KMS-11 (cell line): ENCODE data around the gene RAB11FIP4.

Source experiments
- H2AFZ ChIP-seq: fragments of 200-600 bp; sonication (generic); 2 replicates; pipeline ENCODE4 v1.6.1; 2016; ENCODE audit warnings: antibody characterized with exemption, mixed run types, low read depth
- H3K27ac ChIP-seq: fragments of 200-600 bp; sonication (generic); 2 replicates; pipeline ENCODE4 v1.6.1; 2016; ENCODE audit warnings: mild to moderate bottlenecking, mixed run types
- H3K27me3 ChIP-seq: fragments of 200-600 bp; sonication (generic); 2 replicates; pipeline ENCODE4 v1.6.1; 2017; ENCODE audit warnings: mild to moderate bottlenecking, low read depth, mixed run types, moderate library complexity; ENCODE audit not compliant: insufficient read depth
- H3K36me3 ChIP-seq: fragments of 200-600 bp; sonication (generic); 2 replicates; pipeline ENCODE4 v1.6.1; 2017; ENCODE audit warnings: mild to moderate bottlenecking, mixed run types; ENCODE audit not compliant: insufficient read depth
- H3K4me1 ChIP-seq: fragments of 200-600 bp; sonication (generic); 2 replicates; pipeline ENCODE4 v1.6.1; 2016; ENCODE audit warnings: mild to moderate bottlenecking, low read depth, mixed run types; ENCODE audit not compliant: poor library complexity, severe bottlenecking
- H3K4me2 ChIP-seq: fragments of 200-600 bp; sonication (generic); 2 replicates; pipeline ENCODE4 v1.7.0; 2016; ENCODE audit warnings: mild to moderate bottlenecking, mixed run types
- H3K4me3 ChIP-seq: fragments of 200-600 bp; sonication (generic); IDR thresholded peaks from 2 replicates; pipeline ENCODE4 v1.6.1; 2017; ENCODE audit warnings: low read depth, low read length, mixed read lengths; ENCODE audit not compliant: insufficient read depth
- H3K79me2 ChIP-seq: fragments of 200-600 bp; sonication (generic); 2 replicates; pipeline ENCODE4 v1.6.1; 2016; ENCODE audit warnings: low read depth, mixed run types; ENCODE audit not compliant: insufficient read depth
- H3K9ac ChIP-seq: fragments of 200-600 bp; sonication (generic); 2 replicates; pipeline ENCODE4 v1.6.1; 2016; ENCODE audit warnings: mild to moderate bottlenecking, mixed run types
- H4K20me1 ChIP-seq: fragments of 200-600 bp; sonication (generic); 2 replicates; pipeline ENCODE4 v1.6.1; 2016; ENCODE audit warnings: mild to moderate bottlenecking, mixed run types; ENCODE audit not compliant: insufficient read depth
- TF ChIP-seq, protein P1 (sequence below): fragments of 200-600 bp; sonication (generic); conservative IDR thresholded peaks from 2 replicates; pipeline ENCODE4 v1.6.1; 2017; ENCODE audit warnings: low read depth, mild to moderate bottlenecking, antibody characterized with exemption, low read length, moderate library complexity, mixed read lengths

Gene RAB11FIP4

DNA sequence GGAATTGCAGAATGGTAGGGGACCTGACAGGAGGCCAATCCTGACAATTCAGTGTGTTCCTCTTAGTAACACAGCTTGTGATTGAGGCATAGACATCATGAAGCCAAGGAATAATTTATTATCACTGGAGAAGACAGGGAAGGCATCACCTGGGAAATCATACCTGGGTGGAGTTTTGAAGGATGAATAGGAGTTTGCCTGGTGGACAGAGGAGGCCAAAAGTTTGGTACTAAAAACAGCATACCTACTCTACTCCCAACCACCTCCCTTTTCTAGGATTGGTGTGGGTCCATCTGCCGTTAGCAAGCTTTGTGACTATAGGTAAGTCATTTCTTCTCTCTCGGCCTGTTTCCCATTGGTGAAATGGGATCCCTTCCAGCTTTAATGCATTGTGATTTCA lies 88.0 kb downstream of the RAB11FIP4 start:
- no peak overlapping the region for H3K9ac ChIP-seq
- no peak overlapping the region for H3K4me2 ChIP-seq
- TF ChIP-seq, protein P1, sequence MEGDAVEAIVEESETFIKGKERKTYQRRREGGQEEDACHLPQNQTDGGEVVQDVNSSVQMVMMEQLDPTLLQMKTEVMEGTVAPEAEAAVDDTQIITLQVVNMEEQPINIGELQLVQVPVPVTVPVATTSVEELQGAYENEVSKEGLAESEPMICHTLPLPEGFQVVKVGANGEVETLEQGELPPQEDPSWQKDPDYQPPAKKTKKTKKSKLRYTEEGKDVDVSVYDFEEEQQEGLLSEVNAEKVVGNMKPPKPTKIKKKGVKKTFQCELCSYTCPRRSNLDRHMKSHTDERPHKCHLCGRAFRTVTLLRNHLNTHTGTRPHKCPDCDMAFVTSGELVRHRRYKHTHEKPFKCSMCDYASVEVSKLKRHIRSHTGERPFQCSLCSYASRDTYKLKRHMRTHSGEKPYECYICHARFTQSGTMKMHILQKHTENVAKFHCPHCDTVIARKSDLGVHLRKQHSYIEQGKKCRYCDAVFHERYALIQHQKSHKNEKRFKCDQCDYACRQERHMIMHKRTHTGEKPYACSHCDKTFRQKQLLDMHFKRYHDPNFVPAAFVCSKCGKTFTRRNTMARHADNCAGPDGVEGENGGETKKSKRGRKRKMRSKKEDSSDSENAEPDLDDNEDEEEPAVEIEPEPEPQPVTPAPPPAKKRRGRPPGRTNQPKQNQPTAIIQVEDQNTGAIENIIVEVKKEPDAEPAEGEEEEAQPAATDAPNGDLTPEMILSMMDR, result no peak
- no peaks in the 10 kb centered on the region for H3K36me3 ChIP-seq
- H3K79me2 ChIP-seq, result no peaks in the 10 kb centered on the region
- H3K4me3 ChIP-seq, result no peak overlapping the region
- no peaks in the 10 kb centered on the region for H4K20me1 ChIP-seq
- no peak overlapping the region for H3K27ac ChIP-seq
- H2AFZ ChIP-seq, result no peak overlapping the region
- H3K27me3 ChIP-seq, result no peaks in the 10 kb centered on the region; the same call in 1 of the 2 replicates
- H3K4me1 ChIP-seq, result no peaks in the 10 kb centered on the region

DNA sequence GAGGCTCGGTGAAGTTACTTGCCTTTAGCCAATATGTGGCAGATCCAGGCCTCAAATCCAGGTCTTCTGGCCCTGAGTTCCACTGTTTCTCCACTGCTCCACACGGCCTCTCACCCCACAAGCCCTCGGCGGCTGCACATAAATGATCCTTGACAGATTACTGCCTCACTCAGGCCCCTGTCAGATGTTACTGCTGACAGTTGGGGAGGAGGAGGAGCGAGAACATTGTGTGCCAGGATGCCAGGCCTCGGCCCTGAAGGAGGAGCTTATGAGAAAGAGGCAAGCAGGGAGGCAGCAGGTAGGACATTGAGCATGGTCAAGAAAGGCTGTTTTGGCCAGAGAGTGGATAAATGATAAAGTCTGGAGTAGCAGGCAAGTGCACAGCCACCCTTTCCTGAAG lies 88.6 kb downstream of the RAB11FIP4 start:
- no peaks in the 10 kb centered on the region; the same call in 1 of the 2 replicates for H3K27me3 ChIP-seq

DNA sequence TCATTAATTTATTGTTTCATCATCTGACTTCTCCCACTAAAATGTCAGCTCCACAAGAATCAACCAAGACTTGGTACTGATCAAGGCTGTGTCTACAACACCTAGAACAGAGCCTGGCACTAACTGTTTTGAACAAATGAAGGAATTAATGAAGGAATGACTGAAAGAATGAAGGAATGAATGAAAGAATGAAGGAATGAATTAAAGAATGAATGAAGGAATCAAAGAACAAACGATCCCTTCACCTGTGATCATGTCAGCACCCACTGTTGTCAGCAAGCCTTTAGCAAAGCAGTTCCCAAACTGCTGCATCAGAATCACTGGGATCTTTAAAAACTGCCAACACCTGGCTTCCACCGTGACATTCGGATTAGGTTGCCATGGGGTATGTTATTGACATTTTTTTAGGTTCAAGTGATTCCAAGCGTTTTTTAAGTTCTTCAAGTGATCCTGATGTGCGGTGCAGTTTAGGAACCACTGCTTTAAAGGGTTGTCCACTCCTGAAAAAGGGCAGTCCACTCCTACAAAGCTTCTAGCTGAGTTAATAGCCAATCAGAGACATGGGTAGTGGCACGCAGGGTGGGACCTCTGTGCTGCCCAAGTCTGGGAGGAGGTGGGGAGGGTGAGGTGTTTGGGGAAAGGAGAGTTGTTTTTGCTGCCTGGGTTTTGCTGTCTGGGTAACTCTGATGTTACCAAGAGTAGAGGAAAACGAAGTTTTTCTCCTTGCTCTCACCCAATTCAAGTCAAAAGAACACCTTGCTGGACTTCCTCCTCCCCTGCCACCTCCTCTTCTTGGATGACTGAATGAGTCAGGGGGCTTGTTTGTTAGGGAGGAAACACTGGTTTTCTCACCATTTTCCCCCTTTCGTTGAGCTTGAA lies 89.7 kb downstream of the RAB11FIP4 start:
- Histone ChIP-seq H3K79me2 (no peaks in the 10 kb centered on the region), H3K36me3 (no peaks in the 10 kb centered on the region), H3K9ac (no peak overlapping the region), H3K4me1 (no peaks in the 10 kb centered on the region), H4K20me1 (no peaks in the 10 kb centered on the region), H3K27me3 (no peaks in the 10 kb centered on the region), H3K27ac (no peak overlapping the region), H3K4me3 (no peak overlapping the region), H2AFZ (no peak overlapping the region), H3K4me2 (no peak overlapping the region)
- TF ChIP-seq, protein P1, result no peak

More for the DNA sequence above, 88.6 kb downstream of the RAB11FIP4 start:
- H4K20me1 ChIP-seq, result no peaks in the 10 kb centered on the region
- H2AFZ ChIP-seq, result no peak overlapping the region
- no peak overlapping the region for H3K9ac ChIP-seq
- no peaks in the 10 kb centered on the region for H3K4me1 ChIP-seq
- H3K4me3 ChIP-seq, result no peak overlapping the region
- TF ChIP-seq, protein P1, result no peak
- H3K79me2 ChIP-seq, result no peaks in the 10 kb centered on the region
- H3K27ac ChIP-seq, result no peak overlapping the region
- no peak overlapping the region for H3K4me2 ChIP-seq
- no peaks in the 10 kb centered on the region for H3K36me3 ChIP-seq

DNA sequence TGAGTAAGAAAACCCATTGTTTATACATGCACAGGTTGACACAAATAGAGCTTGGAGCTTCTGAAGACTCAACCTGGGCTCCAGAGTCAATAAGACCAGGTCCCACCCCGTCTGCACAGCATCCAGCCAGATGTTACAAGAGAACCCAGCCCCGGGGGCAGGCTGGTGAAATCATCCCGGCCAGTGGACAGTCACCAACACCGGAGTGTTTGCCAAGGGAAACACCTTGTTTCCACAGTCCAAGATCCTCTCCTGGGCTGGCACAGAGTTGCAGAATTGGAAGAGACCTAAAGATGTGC lies 90.3 kb downstream of the RAB11FIP4 start:
- H3K27ac ChIP-seq, result no peak overlapping the region
- peaks cover 4% of the 10 kb centered on the region for H3K4me1 ChIP-seq
- no peaks in the 10 kb centered on the region for H4K20me1 ChIP-seq
- H3K9ac ChIP-seq, result no peak overlapping the region
- no peak overlapping the region for H3K4me3 ChIP-seq
- no peaks in the 10 kb centered on the region for H3K79me2 ChIP-seq
- H3K36me3 ChIP-seq, result no peaks in the 10 kb centered on the region
- H3K27me3 ChIP-seq, result no peaks in the 10 kb centered on the region
- TF ChIP-seq, protein P1, result no peak
- H3K4me2 ChIP-seq, result no peak overlapping the region
- H2AFZ ChIP-seq, result no peak overlapping the region
